CD4-positive, CD25-positive, alpha-beta regulatory T cell (primary cell): ENCODE measurements around the gene CCN6. TPM values are rescaled to one million over a fixed set of nuclear protein-coding genes. Genes with fewer than 3 reads are reported as not detected.
"Not testable (repeated sequence)": the region's sequence is repeated elsewhere in the genome, so short reads cannot be mapped to it uniquely, and the experiment has no call there.

ENCODE experiments used
- ATAC-seq, 2 donors: fragments of 150-1000 bp; cut with Tn5 transposase; one replicate each; pipeline ENCODE4 v1.10.0; 2021; ENCODE audit warnings: low read depth in 2 of 2, moderate number of reproducible peaks in 2 of 2, moderate library complexity in 1 of 2
- DNase-seq, 3 donors: peaks; one replicate each; pipeline versions ENCODE4 v3.0.0 to v3.0.0-alpha.2; 2012 to 2022; ENCODE audit warnings: mixed read lengths in 1 of 3
- H3K27ac ChIP-seq: one replicate; pipeline ENCODE4 v1.7.0; 2013; ENCODE audit warnings: mild to moderate bottlenecking, low read length; ENCODE audit not compliant: insufficient read depth, poor library complexity, severe bottlenecking
- H3K27me3 ChIP-seq: one replicate; pipeline ENCODE4 v1.7.0; 2013; ENCODE audit warnings: low read length; ENCODE audit not compliant: control insufficient read depth, insufficient read depth
- H3K36me3 ChIP-seq: one replicate; pipeline ENCODE4 v1.7.0; 2013; ENCODE audit warnings: mild to moderate bottlenecking, low read length, moderate library complexity; ENCODE audit not compliant: control insufficient read depth, insufficient read depth
- H3K4me1 ChIP-seq: 2 replicates; pipeline ENCODE4 v1.7.0; 2013; ENCODE audit warnings: mild to moderate bottlenecking, low read length; ENCODE audit not compliant: insufficient read depth, control insufficient read depth, poor library complexity, severe bottlenecking
- H3K4me3 ChIP-seq: one replicate; pipeline ENCODE4 v1.7.0; 2013; ENCODE audit warnings: low read depth, mild to moderate bottlenecking, low read length, moderate library complexity
- H3K9me3 ChIP-seq, 2 experiments: 1 replicate in 1 of 2; 2 replicates in 1 of 2; pipeline ENCODE4 v1.7.0; 2013; ENCODE audit warnings: low read length in 2 of 2, mild to moderate bottlenecking in 1 of 2, moderate library complexity in 1 of 2; ENCODE audit not compliant: control insufficient read depth in 2 of 2
- H3K27ac Mint-ChIP-seq, 3 donors: one replicate each; pipeline ENCODE4 v1.8.0; 2020 to 2022; ENCODE audit warnings: mild to moderate bottlenecking in 3 of 3, mixed read lengths in 3 of 3, moderate library complexity in 2 of 3
- H3K27me3 Mint-ChIP-seq: one replicate; pipeline ENCODE4 v1.8.0; 2022; ENCODE audit warnings: mild to moderate bottlenecking, mixed read lengths
- H3K36me3 Mint-ChIP-seq: one replicate; pipeline ENCODE4 v1.8.0; 2020; ENCODE audit warnings: mixed read lengths
- H3K4me1 Mint-ChIP-seq, 4 donors: one replicate each; pipeline ENCODE4 v1.8.0; 2020 to 2022; ENCODE audit warnings: mixed read lengths in 4 of 4, mild to moderate bottlenecking in 1 of 4
- H3K4me3 Mint-ChIP-seq, 4 donors: one replicate each; pipeline ENCODE4 v1.8.0; 2020 to 2022; ENCODE audit warnings: mild to moderate bottlenecking in 4 of 4, mixed read lengths in 4 of 4, moderate library complexity in 3 of 4
- H3K9me3 Mint-ChIP-seq, 7 donors: one replicate each; pipeline ENCODE4 v1.8.0; 2020 to 2022; ENCODE audit warnings: mixed read lengths in 7 of 7, mild to moderate bottlenecking in 3 of 7, moderate library complexity in 2 of 7
- polyA plus RNA-seq, 4 donors: library from polyadenylated mRNA; unstranded; fragments of 300-500 nt; fragmentation: Illumina TruSeq; gene quantifications; one replicate each; pipeline ENCODE4 v1.2.3, GENCODE V29; 2021
- total RNA-seq: library from RNA; stranded (reverse); gene quantifications from one replicate; pipeline ENCODE4 v1.2.3, GENCODE V29; 2022

Gene CCN6
- total and polyA plus RNA-seq, 5 donors from 2014 or later: 0.06 to 0.39 (median 0.11) TPM; not detected in 2

- Histone ChIP-seq H3K27ac (peak overlapping the region; percentile 87), H3K9me3 (no peaks in the 10 kb centered on the region), H3K36me3 (peaks cover 7% of the 10 kb centered on the region), H3K27me3 (peaks cover 27% of the 10 kb centered on the region), H3K4me3 (peak overlapping the region; percentile 97), H3K4me1 (peaks cover 16% of the 10 kb centered on the region)
- H3K36me3 Mint-ChIP-seq: peaks cover 12% of the 10 kb centered on the region
- ATAC-seq (peak; percentile 1), DNase-seq (no peak)
- peaks cover 33% of the 10 kb centered on the region for H3K27me3 Mint-ChIP-seq
- no peak overlapping the region for H3K4me3 Mint-ChIP-seq
- H3K9me3 Mint-ChIP-seq: no peaks in the 10 kb centered on the region
- peaks cover 0 to 16% (median 11%) of the 10 kb centered on the region in 4 donors for H3K4me1 Mint-ChIP-seq
- no peak overlapping the region for H3K27ac Mint-ChIP-seq
These were observed 32.8 kb downstream of the CCN6 start for GRCh38 chr6:112086744-112087135.

- no peaks in the 10 kb centered on the region for H3K9me3 Mint-ChIP-seq
- no peaks in the 10 kb centered on the region for H3K9me3 ChIP-seq
- DNase-seq (peak; percentile 84 to 97 (median 92)), ATAC-seq (peak; percentile 95 to 97)
- peak within 1 kb of the TSS; percentile 87 for H3K27ac ChIP-seq
- H3K4me3 ChIP-seq: peak within 1 kb of the TSS; percentile 97
- peaks cover 39% of the 10 kb centered on the region for H3K27me3 Mint-ChIP-seq
- H3K36me3 ChIP-seq: peaks cover 2% of the 10 kb centered on the region
- peaks cover 31% of the 10 kb centered on the region for H3K27me3 ChIP-seq
- H3K4me3 Mint-ChIP-seq: no peak within 1 kb of the TSS
- peaks cover 0 to 16% (median 10%) of the 10 kb centered on the region in 4 donors for H3K4me1 Mint-ChIP-seq
- H3K27ac Mint-ChIP-seq: no peak within 1 kb of the TSS
- peaks cover 16% of the 10 kb centered on the region for H3K4me1 ChIP-seq
- peaks cover 12% of the 10 kb centered on the region for H3K36me3 Mint-ChIP-seq
These were observed 33.4 kb downstream of the CCN6 start, which contains the start of the genes FAM229B and TUBE1 for GRCh38 chr6:112087136-112087911. Gene FAM229B, plus strand, starts transcription at chr6:112087591. Its CDS starts 11,693 bp downstream, at chr6:112099284. Gene TUBE1, minus strand, starts transcription at chr6:112087482. Its CDS starts 48 bp downstream, at chr6:112087434.

- Mint-ChIP-seq H3K9me3 (no peaks in the 10 kb centered on the region), H3K36me3 (peaks cover 12% of the 10 kb centered on the region), H3K4me1 (peaks cover 0 to 14% (median 10%) of the 10 kb centered on the region in 4 donors), H3K4me3 (no peak overlapping the region), H3K27me3 (peaks cover 45% of the 10 kb centered on the region), H3K27ac (no peak overlapping the region)
- DNase-seq: no peak
- peak overlapping the region; percentile 97 for H3K4me3 ChIP-seq
- H3K9me3 ChIP-seq: no peaks in the 10 kb centered on the region
- H3K4me1 ChIP-seq: peaks cover 16% of the 10 kb centered on the region
- peaks cover 36% of the 10 kb centered on the region for H3K27me3 ChIP-seq
- no peak for ATAC-seq
- peaks cover 2% of the 10 kb centered on the region for H3K36me3 ChIP-seq
- H3K27ac ChIP-seq: peak overlapping the region; percentile 87
These were observed 34.0 kb downstream of the CCN6 start for GRCh38 chr6:112087916-112088315.

- Histone ChIP-seq H3K27me3 (peaks cover 18% of the 10 kb centered on the region), H3K4me3 (no peak overlapping the region), H3K9me3 (no peaks in the 10 kb centered on the region), H3K27ac (no peak overlapping the region), H3K4me1 (no peaks in the 10 kb centered on the region), H3K36me3 (no peaks in the 10 kb centered on the region)
- Mint-ChIP-seq H3K27ac (no peak overlapping the region), H3K9me3 (peaks cover 0 to 4% (median 0%) of the 10 kb centered on the region in 7 donors), H3K27me3 (peaks cover 42% of the 10 kb centered on the region), H3K4me3 (no peak overlapping the region), H3K4me1 (no peaks in the 10 kb centered on the region), H3K36me3 (peaks cover 9% of the 10 kb centered on the region)
- no peak for DNase-seq
- no peak for ATAC-seq
These were observed 43.0 kb downstream of the CCN6 start for GRCh38 chr6:112096901-112097300.

GRCh38 chr6:112100561-112100960, 46.7 kb downstream of the CCN6 start:
- H3K36me3 Mint-ChIP-seq: peaks cover 12% of the 10 kb centered on the region
- Histone ChIP-seq H3K36me3 (no peaks in the 10 kb centered on the region), H3K27ac (no peak overlapping the region), H3K4me1 (no peaks in the 10 kb centered on the region), H3K9me3 (no peaks in the 10 kb centered on the region), H3K4me3 (no peak overlapping the region), H3K27me3 (peaks cover 16% of the 10 kb centered on the region)
- DNase-seq (no peak), ATAC-seq (no peak)
- peaks cover 43% of the 10 kb centered on the region for H3K27me3 Mint-ChIP-seq
- H3K9me3 Mint-ChIP-seq: peaks cover 0 to 9% (median 5%) of the 10 kb centered on the region in 7 donors
- no peak overlapping the region for H3K4me3 Mint-ChIP-seq
- H3K4me1 Mint-ChIP-seq: no peaks in the 10 kb centered on the region
- no peak overlapping the region for H3K27ac Mint-ChIP-seq

GRCh38 chr6:112106026-112106425, 52.1 kb downstream of the CCN6 start:
- DNase-seq, H3K4me1 Mint-ChIP-seq, ATAC-seq, H3K4me1 ChIP-seq, H3K27ac Mint-ChIP-seq, H3K36me3 Mint-ChIP-seq, H3K36me3 ChIP-seq, H3K27ac ChIP-seq, H3K4me3 Mint-ChIP-seq, H3K4me3 ChIP-seq, H3K9me3 ChIP-seq: not testable (repeated sequence)
- peaks cover 26% of the 10 kb centered on the region for H3K27me3 ChIP-seq
- peaks cover 38% of the 10 kb centered on the region for H3K27me3 Mint-ChIP-seq
- peaks cover 0 to 12% (median 5%) of the 10 kb centered on the region in 7 donors for H3K9me3 Mint-ChIP-seq

- Histone ChIP-seq H3K4me1 (no peaks in the 10 kb centered on the region), H3K9me3 (no peaks in the 10 kb centered on the region), H3K4me3 (no peak overlapping the region), H3K27ac (no peak overlapping the region), H3K36me3 (no peaks in the 10 kb centered on the region), H3K27me3 (peaks cover 26% of the 10 kb centered on the region)
- ATAC-seq (no peak), DNase-seq (no peak)
- Mint-ChIP-seq H3K4me1 (no peaks in the 10 kb centered on the region), H3K27me3 (peaks cover 39% of the 10 kb centered on the region), H3K27ac (no peak overlapping the region), H3K36me3 (peaks cover 3% of the 10 kb centered on the region), H3K9me3 (peaks cover 0 to 12% (median 5%) of the 10 kb centered on the region in 7 donors), H3K4me3 (no peak overlapping the region)
These were observed 52.7 kb downstream of the CCN6 start for GRCh38 chr6:112106562-112106961.
